HG03460 (cell line): ENCODE data around the gene MED15.
"Not testable (repeated sequence)": the region's sequence is repeated elsewhere in the genome, so short reads cannot be mapped to it uniquely, and the experiment has no call there.

Experiments used
- ATAC-seq: cut with Tn5 transposase; IDR thresholded peaks from one replicate; pipeline ENCODE4 v1.9.1; 2021; ENCODE audit not compliant: unreplicated experiment

MED15 gene

GRCh38 chr22:20507253-20508066 lies at the start of gene MED15:
TSS of gene MED15 (plus strand) at chr22:20507610. CDS start at chr22:20507679, 69 bp downstream.
- ATAC-seq: peak; percentile 76

GRCh38 chr22:20458530-20459151 lies 48.8 kb upstream of the MED15 start:
- ATAC-seq: no peak

GRCh38 chr22:20459152-20459542 lies 48.3 kb upstream of the MED15 start:
- ATAC-seq: no peak

GRCh38 chr22:20459862-20460261 lies 47.5 kb upstream of the MED15 start:
- ATAC-seq: no peak

GRCh38 chr22:20463324-20464095 lies 43.9 kb upstream of the MED15 start:
- ATAC-seq: no peak

- ATAC-seq: no peak
Observed at GRCh38 chr22:20464096-20464614, 43.3 kb upstream of the MED15 start.

GRCh38 chr22:20464912-20465758 lies 42.3 kb upstream of the MED15 start:
- no peak for ATAC-seq

GRCh38 chr22:20465759-20466077 lies 41.7 kb upstream of the MED15 start:
- no peak for ATAC-seq

- no peak for ATAC-seq
Observed at GRCh38 chr22:20466659-20467379, 40.6 kb upstream of the MED15 start.

GRCh38 chr22:20469110-20469868 lies 38.1 kb upstream of the MED15 start:
- ATAC-seq: no peak

- ATAC-seq: not testable (repeated sequence)
Observed at GRCh38 chr22:20470525-20470924, 36.9 kb upstream of the MED15 start.

GRCh38 chr22:20471126-20471833 lies 36.1 kb upstream of the MED15 start:
- ATAC-seq: no peak

GRCh38 chr22:20472629-20473442 lies 34.6 kb upstream of the MED15 start:
- no peak for ATAC-seq

GRCh38 chr22:20475115-20475436 lies 32.3 kb upstream of the MED15 start:
- no peak for ATAC-seq

- not testable (repeated sequence) for ATAC-seq
Observed at GRCh38 chr22:20475569-20475968, 31.8 kb upstream of the MED15 start.

GRCh38 chr22:20478059-20478458 lies 29.4 kb upstream of the MED15 start:
- ATAC-seq: not testable (repeated sequence)

GRCh38 chr22:20479612-20480196 lies 27.7 kb upstream of the MED15 start:
- no peak for ATAC-seq

GRCh38 chr22:20483143-20483506 lies 24.3 kb upstream of the MED15 start:
- ATAC-seq: not testable (repeated sequence)
